Thyroid gland (tissue), 4 donors: ENCODE measurements around the gene DGKH. TPM values are rescaled to one million over a fixed set of nuclear protein-coding genes. Genes with fewer than 3 reads are reported as not detected.

Experiments used
- DNase-seq, 2 donors: peaks; one replicate each; pipeline ENCODE4 v3.0.0-alpha.2; 2019
- H3K27ac ChIP-seq, 3 donors: fragments of 200-600 bp; sonication (generic); 1 replicate in 2 of 3; 2 replicates in 1 of 3; pipeline ENCODE4 v1.5.1; 2016 to 2019; ENCODE audit warnings: mild to moderate bottlenecking in 1 of 3, moderate library complexity in 1 of 3
- H3K27me3 ChIP-seq: fragments of 200-600 bp; sonication (generic); one replicate; pipeline ENCODE4 v1.5.1; 2019
- H3K36me3 ChIP-seq, 2 donors: fragments of 200-600 bp; sonication (generic); one replicate each; pipeline ENCODE4 v1.5.1; 2016 to 2019
- H3K4me1 ChIP-seq, 2 donors: fragments of 200-600 bp; sonication (generic); one replicate each; pipeline ENCODE4 v1.5.1; 2017 to 2019
- H3K4me3 ChIP-seq, 3 donors: fragments of 200-600 bp; sonication (generic); replicated peaks in 1 of 3; 1 replicate in 2 of 3; 2 replicates in 1 of 3; pipeline ENCODE4 v1.5.1; 2016; ENCODE audit warnings: mild to moderate bottlenecking in 1 of 3
- H3K9me3 ChIP-seq: fragments of 200-600 bp; sonication (generic); one replicate; pipeline ENCODE4 v1.5.1; 2017
- CTCF ChIP-seq, 6 experiments: fragments of 200-600 bp in 3 of 6; fragments of 450-650 bp in 3 of 6; sonication (generic) in 3 of 6; IDR thresholded peaks; one replicate each; pipeline ENCODE4 v1.5.1; 2016 to 2019; ENCODE audit warnings: antibody characterized with exemption in 6 of 6, mild to moderate bottlenecking in 2 of 6, inconsistent platforms in 1 of 6, moderate library complexity in 1 of 6
- POLR2A ChIP-seq, 2 donors: fragments of 450-650 bp; IDR thresholded peaks; one replicate each; pipeline ENCODE4 v1.6.1; 2017; ENCODE audit warnings: antibody characterized with exemption in 2 of 2, mild to moderate bottlenecking in 2 of 2, moderate library complexity in 1 of 2
- WGBS, 2 donors: methylation state at CpG; one replicate each; pipeline ENCODE4 v1.1.5; 2017; 5-methylcytosine and 5-hydroxymethylcytosine counted together
- intact Hi-C: fragments of 100-400 bp; cut with DNase I; formaldehyde crosslinking; loops from one replicate; pipeline ENCODE4 v1.15.1; 2023
- total RNA-seq, 4 donors: library from RNA; depleted of rRNA; stranded (reverse); fragments of >200 nt; gene quantifications; one replicate each; pipeline ENCODE4 v1.2.3, GENCODE V29; 2016

DGKH gene
- total RNA-seq, 4 donors from 2014 or later: 7.9 to 15.9 (median 12.4) TPM

- H3K27me3 ChIP-seq: no peaks in the 10 kb centered on the region
- no peak overlapping the region for H3K4me3 ChIP-seq
- TF ChIP-seq POLR2A (IDR thresholded peaks at IDR 0.05) (no peak), CTCF (IDR thresholded peaks at IDR 0.05) (no peak)
- DNase-seq: no peak
- H3K27ac ChIP-seq: no peak overlapping the region
- no peaks in the 10 kb centered on the region for H3K36me3 ChIP-seq
- intact Hi-C loops: no loop called here
- 83 to 87% methylated on average over 6 of the region's 6 CpGs for WGBS, 2 donors
- no peaks in the 10 kb centered on the region for H3K9me3 ChIP-seq
- H3K4me1 ChIP-seq: no peaks in the 10 kb centered on the region
These were observed 7.1 kb downstream of the DGKH start for GRCh38 chr13:42055500-42056085.

DNA sequence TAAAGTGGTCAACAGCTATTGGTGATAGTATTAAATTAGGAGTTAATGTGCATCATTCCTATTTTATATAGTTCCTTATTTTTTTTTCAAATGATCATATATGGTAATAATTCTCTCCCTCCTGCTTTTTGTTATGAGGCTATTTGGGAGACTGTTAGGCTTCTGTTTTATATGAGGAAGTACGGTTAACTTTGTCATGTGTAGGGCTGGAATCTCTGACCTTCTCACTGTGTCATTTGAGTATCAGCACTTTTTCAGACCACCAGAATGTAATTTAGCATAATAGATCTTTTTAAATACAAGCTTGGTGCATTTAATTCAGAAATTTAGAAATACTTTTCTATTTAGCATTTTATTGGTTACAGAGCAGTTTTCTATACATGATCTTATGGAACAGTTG is 7.7 kb downstream of the DGKH start:
- DNase-seq: no peak
- Histone ChIP-seq H3K4me1 (no peaks in the 10 kb centered on the region), H3K27ac (no peak overlapping the region), H3K4me3 (no peak overlapping the region), H3K9me3 (no peaks in the 10 kb centered on the region), H3K36me3 (no peaks in the 10 kb centered on the region), H3K27me3 (no peaks in the 10 kb centered on the region)
- WGBS, 2 donors: 69 to 77% methylated on average over 1 of the region's 1 CpG
- no peak for TF ChIP-seq CTCF (IDR thresholded peaks at IDR 0.05)
- no peak for TF ChIP-seq POLR2A (IDR thresholded peaks at IDR 0.05)
- intact Hi-C loops: no loop called here

DNA sequence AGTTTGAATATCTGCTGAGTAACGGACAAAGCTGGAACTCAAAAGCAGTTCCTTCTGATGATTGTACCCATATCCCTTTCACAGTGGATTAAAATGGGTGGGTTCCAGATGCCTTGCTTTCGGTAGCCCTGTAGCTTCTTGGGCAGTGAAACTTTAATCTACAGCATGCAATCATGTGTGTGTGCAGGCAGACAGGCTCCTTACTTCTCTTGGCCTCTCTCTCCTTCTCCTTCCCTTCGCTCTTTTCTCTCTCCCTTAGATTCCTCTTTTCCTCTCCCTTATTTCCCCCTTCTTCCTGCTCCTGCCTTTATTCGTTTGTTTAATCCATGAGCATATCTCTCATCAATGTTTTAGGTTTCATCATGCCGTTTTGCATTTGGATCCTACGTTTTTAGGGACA is 8.1 kb downstream of the DGKH start:
- TF ChIP-seq POLR2A (IDR thresholded peaks at IDR 0.05) (no peak), CTCF (IDR thresholded peaks at IDR 0.05) (no peak)
- Histone ChIP-seq H3K27me3 (no peaks in the 10 kb centered on the region), H3K9me3 (no peaks in the 10 kb centered on the region), H3K27ac (no peak overlapping the region), H3K4me1 (no peaks in the 10 kb centered on the region), H3K36me3 (no peaks in the 10 kb centered on the region), H3K4me3 (no peak overlapping the region)
- DNase-seq: no peak
- 87 to 92% methylated on average over 6 of the region's 6 CpGs for WGBS, 2 donors
- intact Hi-C loops: no loop called here

DNA sequence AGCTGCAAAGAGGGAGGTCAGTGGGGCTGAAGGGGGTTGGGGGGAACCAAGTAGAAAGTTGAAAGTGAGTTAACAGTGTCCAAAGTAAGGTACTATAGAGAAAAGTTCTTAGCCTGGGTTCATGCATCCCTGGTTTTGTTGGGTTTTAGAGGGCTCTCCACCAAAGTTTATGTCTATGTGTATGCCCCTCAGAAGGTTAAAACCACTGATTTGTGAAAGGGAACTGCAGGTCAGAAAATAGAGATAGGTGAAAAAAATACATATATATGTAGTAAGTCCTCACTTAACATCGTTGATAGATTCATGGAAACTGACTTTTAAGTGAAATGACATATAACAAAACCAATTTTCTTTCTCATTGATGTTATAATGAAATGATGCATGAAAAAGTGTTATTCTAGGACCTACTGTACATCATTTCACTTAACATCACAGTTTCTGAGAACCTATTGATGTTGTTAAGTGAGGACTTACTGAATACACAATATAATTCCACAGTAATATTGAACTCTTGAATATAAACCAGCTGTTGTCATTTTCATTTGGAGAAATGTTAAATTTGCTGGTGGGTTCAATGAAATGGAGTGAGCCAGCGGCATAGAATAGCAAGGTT is 9.6 kb downstream of the DGKH start:
- WGBS, 2 donors: 93 to 95% methylated on average over 2 of the region's 2 CpGs
- no peak for TF ChIP-seq CTCF (IDR thresholded peaks at IDR 0.05)
- no peak for TF ChIP-seq POLR2A (IDR thresholded peaks at IDR 0.05)

GRCh38 chr13:42061943-42062342 is 13.5 kb downstream of the DGKH start:
- no peak overlapping the region for H3K4me3 ChIP-seq
- no peak overlapping the region for H3K27ac ChIP-seq
- no peaks in the 10 kb centered on the region for H3K27me3 ChIP-seq
- no peaks in the 10 kb centered on the region for H3K36me3 ChIP-seq
- H3K4me1 ChIP-seq: no peaks in the 10 kb centered on the region
- TF ChIP-seq POLR2A (IDR thresholded peaks at IDR 0.05): no peak
- no peak for TF ChIP-seq CTCF (IDR thresholded peaks at IDR 0.05)
- H3K9me3 ChIP-seq: no peaks in the 10 kb centered on the region
- no peak for DNase-seq
- intact Hi-C loops: no loop called here

More for the DNA sequence above, 9.6 kb downstream of the DGKH start:
- Histone ChIP-seq H3K27me3 (no peaks in the 10 kb centered on the region), H3K4me3 (no peak overlapping the region), H3K4me1 (no peaks in the 10 kb centered on the region), H3K9me3 (no peaks in the 10 kb centered on the region), H3K36me3 (no peaks in the 10 kb centered on the region), H3K27ac (no peak overlapping the region)
- no peak for DNase-seq
- intact Hi-C loops: no loop called here
